HEK293 (cell line): Measurements from ENCODE around the gene BTBD17.

Source experiments
- CTCF ChIA-PET: fragments of 350-600 bp; formaldehyde crosslinking; extraction: SDS; loops from one replicate; lab custom pipeline; 2021; ENCODE audit warnings: antibody characterized with exemption; lab: Yijun Ruan, JAX
- POLR2A ChIA-PET: fragments of 300-600 bp; formaldehyde crosslinking; extraction: SDS; loops from one replicate; lab custom pipeline; 2020; ENCODE audit warnings: antibody characterized with exemption, inconsistent platforms; lab: Yijun Ruan, JAX
- H3K27ac ChIP-seq: fragments of 200-500 bp; sonication (Bioruptor generic); 2 replicates; pipeline ENCODE4 v1.5.1; 2014; ENCODE audit warnings: low read depth, low read length, control low read depth, inconsistent platforms; ENCODE audit errors: extremely low read depth
- H3K36me3 ChIP-seq, 2 experiments: fragments of 200-500 bp in 1 of 2; sonication (Bioruptor generic) in 1 of 2; 1 replicate in 1 of 2; 2 replicates in 1 of 2; pipeline ENCODE4 v1.5.1; 2014 to 2017; ENCODE audit warnings: inconsistent platforms in 2 of 2, low read length in 2 of 2; ENCODE audit not compliant: control insufficient read depth in 2 of 2, insufficient read depth in 1 of 2
- H3K4me1 ChIP-seq: fragments of 200-500 bp; sonication (Bioruptor generic); 2 replicates; pipeline ENCODE4 v1.5.1; 2014; ENCODE audit warnings: mild to moderate bottlenecking, low read length, inconsistent platforms; ENCODE audit not compliant: control insufficient read depth, insufficient read depth
- H3K4me3 ChIP-seq: 2 replicates; pipeline ENCODE4 v1.5.1; 2011; ENCODE audit warnings: low read depth, mild to moderate bottlenecking, control low read depth, low read length, moderate library complexity
- H3K9me3 ChIP-seq: fragments of 200-500 bp; sonication (Bioruptor generic); 2 replicates; pipeline ENCODE4 v1.5.1; 2014; ENCODE audit warnings: low read depth, low read length, inconsistent platforms; ENCODE audit not compliant: control insufficient read depth, insufficient read depth
- AEBP2 ChIP-seq: fragments of 450-650 bp; formaldehyde crosslinking; IDR thresholded peaks from 2 replicates; pipeline ENCODE4 v1.5.1; 2016; ENCODE audit warnings: missing biosample characterization, missing genetic modification characterization, borderline replicate concordance
- KLF1 ChIP-seq: fragments of 450-650 bp; formaldehyde crosslinking; IDR thresholded peaks from 2 replicates; pipeline ENCODE4 v1.5.1; 2016; ENCODE audit warnings: missing biosample characterization, missing genetic modification characterization
- PRDM2 ChIP-seq: fragments of 450-650 bp; formaldehyde crosslinking; IDR thresholded peaks from 2 replicates; pipeline ENCODE4 v1.5.1; 2016; ENCODE audit warnings: missing biosample characterization, missing genetic modification characterization, borderline replicate concordance
- ZBTB48 ChIP-seq: fragments of 450-650 bp; formaldehyde crosslinking; IDR thresholded peaks from 2 replicates; pipeline ENCODE4 v1.5.1; 2016; ENCODE audit warnings: missing biosample characterization, missing genetic modification characterization
- ZNF10 ChIP-seq: fragments of 450-650 bp; formaldehyde crosslinking; IDR thresholded peaks from 2 replicates; pipeline ENCODE4 v1.5.1; 2017; ENCODE audit warnings: missing biosample characterization, missing genetic modification characterization
- ZNF148 ChIP-seq: fragments of 450-650 bp; formaldehyde crosslinking; IDR thresholded peaks from 2 replicates; pipeline ENCODE4 v1.5.0; 2017; ENCODE audit warnings: missing biosample characterization, missing genetic modification characterization, borderline replicate concordance
- ZNF157 ChIP-seq: fragments of 450-650 bp; formaldehyde crosslinking; IDR thresholded peaks from 2 replicates; pipeline ENCODE4 v1.5.1; 2016; ENCODE audit warnings: missing biosample characterization, missing genetic modification characterization
- ZNF2 ChIP-seq: fragments of 450-650 bp; formaldehyde crosslinking; IDR thresholded peaks from 2 replicates; pipeline ENCODE4 v1.5.1; 2016; ENCODE audit warnings: missing biosample characterization, missing genetic modification characterization
- ZNF211 ChIP-seq: fragments of 450-650 bp; formaldehyde crosslinking; IDR thresholded peaks from 2 replicates; pipeline ENCODE4 v1.5.1; 2016; ENCODE audit warnings: low read depth, missing biosample characterization, missing genetic modification characterization
- ZNF221 ChIP-seq: fragments of 450-650 bp; formaldehyde crosslinking; IDR thresholded peaks from 2 replicates; pipeline ENCODE4 v1.5.1; 2017; ENCODE audit warnings: missing biosample characterization, missing genetic modification characterization, borderline replicate concordance
- ZNF23 ChIP-seq: fragments of 450-650 bp; formaldehyde crosslinking; IDR thresholded peaks from 2 replicates; pipeline ENCODE4 v1.5.1; 2016; ENCODE audit warnings: missing biosample characterization, missing genetic modification characterization, borderline replicate concordance
- ZNF398 ChIP-seq: fragments of 450-650 bp; formaldehyde crosslinking; IDR thresholded peaks from 2 replicates; pipeline ENCODE4 v1.5.1; 2017; ENCODE audit warnings: missing biosample characterization, missing genetic modification characterization
- ZNF514 ChIP-seq: fragments of 450-650 bp; formaldehyde crosslinking; IDR thresholded peaks from 2 replicates; pipeline ENCODE4 v1.5.1; 2016; ENCODE audit warnings: missing biosample characterization, missing genetic modification characterization
- ZNF645 ChIP-seq: fragments of 450-650 bp; formaldehyde crosslinking; IDR thresholded peaks from 2 replicates; pipeline ENCODE4; 2016; ENCODE audit warnings: missing biosample characterization, missing genetic modification characterization
- ZNF837 ChIP-seq: fragments of 450-650 bp; formaldehyde crosslinking; IDR thresholded peaks from 2 replicates; pipeline ENCODE4 v1.5.1; 2016; ENCODE audit warnings: missing biosample characterization, missing genetic modification characterization
- TF ChIP-seq, protein P1 (sequence below): fragments of 450-650 bp; formaldehyde crosslinking; IDR thresholded peaks from 2 replicates; pipeline ENCODE4 v1.5.1; 2017; ENCODE audit warnings: missing biosample characterization, missing genetic modification characterization
- TF ChIP-seq, protein P2 (sequence below): fragments of 450-650 bp; formaldehyde crosslinking; IDR thresholded peaks from 2 replicates; pipeline ENCODE4 v1.5.1; 2017; ENCODE audit warnings: missing biosample characterization, missing genetic modification characterization

Gene BTBD17

DNA sequence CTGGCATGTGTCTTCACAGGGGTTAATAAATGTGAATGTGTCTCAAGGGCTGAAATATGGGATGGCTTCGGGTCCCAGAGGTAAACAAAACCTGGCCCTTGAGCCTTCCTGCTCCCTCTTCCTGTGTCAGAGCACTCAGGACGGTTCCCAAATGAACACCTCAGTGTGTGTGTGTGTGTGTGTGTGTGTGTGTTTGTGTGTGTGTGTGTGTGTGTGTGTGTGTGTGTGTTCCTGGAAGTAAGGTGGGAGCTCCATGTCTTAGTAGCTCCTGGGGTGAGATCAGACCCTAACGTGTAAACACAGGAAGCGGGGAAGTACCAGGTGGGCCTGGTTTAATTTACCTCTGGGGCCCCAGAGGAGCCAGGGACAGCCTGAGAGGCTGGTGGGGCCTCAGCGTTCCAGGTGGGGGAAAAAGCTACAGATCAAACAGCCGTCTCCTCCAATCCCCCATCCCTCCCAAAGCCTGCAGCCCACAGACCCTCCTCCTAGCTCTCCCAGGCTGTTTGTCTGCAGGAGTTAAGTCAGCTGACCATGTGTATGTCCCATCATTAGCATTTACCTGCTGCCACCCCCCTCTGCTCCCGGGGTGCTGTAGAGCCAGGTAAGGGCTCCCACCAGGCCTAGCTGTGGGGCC is 29.5 kb downstream of the BTBD17 start:
- CTCF ChIA-PET = no interaction called here
- no peaks in the 10 kb centered on the region for H3K36me3 ChIP-seq
- H3K9me3 ChIP-seq = no peaks in the 10 kb centered on the region
- TF ChIP-seq ZNF837 (tag by site-specific recombination) (no peak), ZBTB48 (no peak), PRDM2 (tag by site-specific recombination) (no peak), AEBP2 (tag by site-specific recombination) (no peak)
- TF ChIP-seq, protein P1, sequence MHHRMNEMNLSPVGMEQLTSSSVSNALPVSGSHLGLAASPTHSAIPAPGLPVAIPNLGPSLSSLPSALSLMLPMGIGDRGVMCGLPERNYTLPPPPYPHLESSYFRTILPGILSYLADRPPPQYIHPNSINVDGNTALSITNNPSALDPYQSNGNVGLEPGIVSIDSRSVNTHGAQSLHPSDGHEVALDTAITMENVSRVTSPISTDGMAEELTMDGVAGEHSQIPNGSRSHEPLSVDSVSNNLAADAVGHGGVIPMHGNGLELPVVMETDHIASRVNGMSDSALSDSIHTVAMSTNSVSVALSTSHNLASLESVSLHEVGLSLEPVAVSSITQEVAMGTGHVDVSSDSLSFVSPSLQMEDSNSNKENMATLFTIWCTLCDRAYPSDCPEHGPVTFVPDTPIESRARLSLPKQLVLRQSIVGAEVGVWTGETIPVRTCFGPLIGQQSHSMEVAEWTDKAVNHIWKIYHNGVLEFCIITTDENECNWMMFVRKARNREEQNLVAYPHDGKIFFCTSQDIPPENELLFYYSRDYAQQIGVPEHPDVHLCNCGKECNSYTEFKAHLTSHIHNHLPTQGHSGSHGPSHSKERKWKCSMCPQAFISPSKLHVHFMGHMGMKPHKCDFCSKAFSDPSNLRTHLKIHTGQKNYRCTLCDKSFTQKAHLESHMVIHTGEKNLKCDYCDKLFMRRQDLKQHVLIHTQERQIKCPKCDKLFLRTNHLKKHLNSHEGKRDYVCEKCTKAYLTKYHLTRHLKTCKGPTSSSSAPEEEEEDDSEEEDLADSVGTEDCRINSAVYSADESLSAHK = no peak
- TF ChIP-seq, protein P2, sequence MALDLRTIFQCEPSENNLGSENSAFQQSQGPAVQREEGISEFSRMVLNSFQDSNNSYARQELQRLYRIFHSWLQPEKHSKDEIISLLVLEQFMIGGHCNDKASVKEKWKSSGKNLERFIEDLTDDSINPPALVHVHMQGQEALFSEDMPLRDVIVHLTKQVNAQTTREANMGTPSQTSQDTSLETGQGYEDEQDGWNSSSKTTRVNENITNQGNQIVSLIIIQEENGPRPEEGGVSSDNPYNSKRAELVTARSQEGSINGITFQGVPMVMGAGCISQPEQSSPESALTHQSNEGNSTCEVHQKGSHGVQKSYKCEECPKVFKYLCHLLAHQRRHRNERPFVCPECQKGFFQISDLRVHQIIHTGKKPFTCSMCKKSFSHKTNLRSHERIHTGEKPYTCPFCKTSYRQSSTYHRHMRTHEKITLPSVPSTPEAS (tag by site-specific recombination) = peak; percentile 79
- POLR2A ChIA-PET = interaction anchor here (1.2 kb wide), 1 partner anchor 11 kb away, joined by 4 read pairs; no protein-coding TSS in a partner anchor
- H3K4me3 ChIP-seq = no peak overlapping the region
- no peak overlapping the region for H3K27ac ChIP-seq
- H3K4me1 ChIP-seq = no peaks in the 10 kb centered on the region

DNA sequence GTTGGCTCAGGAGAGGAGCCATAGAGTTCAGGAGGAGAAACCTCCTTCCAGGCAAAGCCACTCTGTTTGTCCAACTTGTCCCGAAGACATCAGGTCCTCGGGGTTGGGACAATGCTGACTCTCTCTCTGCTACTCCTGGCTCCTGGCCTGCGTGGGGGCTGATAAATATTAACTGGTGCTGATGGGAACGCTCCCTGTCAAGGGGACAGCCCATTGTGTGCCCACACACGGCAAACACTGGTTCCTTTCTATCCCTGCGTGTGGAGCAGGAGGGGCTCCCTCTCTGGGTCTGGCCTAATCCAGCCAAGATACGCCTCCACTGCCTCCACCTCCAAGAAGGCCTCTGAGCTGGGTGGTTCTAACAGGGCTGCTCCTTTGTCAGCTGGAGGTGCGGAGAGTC is 31.2 kb downstream of the BTBD17 start:
- H3K36me3 ChIP-seq = no peaks in the 10 kb centered on the region
- POLR2A ChIA-PET = no interaction called here
- CTCF ChIA-PET = interaction anchor here (0.6 to 1.2 kb wide), 2 partner anchors 30 to 50 kb away, joined by 4 read pairs; no protein-coding TSS in a partner anchor
- H3K27ac ChIP-seq = no peak overlapping the region
- H3K9me3 ChIP-seq = no peaks in the 10 kb centered on the region
- no peak overlapping the region for H3K4me3 ChIP-seq
- H3K4me1 ChIP-seq = no peaks in the 10 kb centered on the region
- TF ChIP-seq ZNF148 (tag by site-specific recombination) (no peak), ZNF645 (tag by site-specific recombination) (no peak), ZNF211 (tag by site-specific recombination) (no peak), ZNF514 (tag by site-specific recombination) (no peak), ZNF23 (tag by site-specific recombination) (no peak), ZNF10 (tag by site-specific recombination) (no peak), ZNF221 (tag by site-specific recombination) (no peak), KLF1 (tag by site-specific recombination) (no peak), ZNF2 (no peak), ZNF157 (tag by site-specific recombination) (no peak), ZNF398 (tag by site-specific recombination) (no peak)
